NCI-H1417 treated with DMSO at 0.1 percent for 48 hours (cell line): ENCODE results near the gene DDT.
"Not testable (repeated sequence)": the region's sequence is repeated elsewhere in the genome, so short reads cannot be mapped to it uniquely, and the experiment has no call there.

Experiments
- DNase-seq: peaks from one replicate; lab custom pipeline; 2025; lab: John Stamatoyannopoulos, UW

The DDT gene

DNA sequence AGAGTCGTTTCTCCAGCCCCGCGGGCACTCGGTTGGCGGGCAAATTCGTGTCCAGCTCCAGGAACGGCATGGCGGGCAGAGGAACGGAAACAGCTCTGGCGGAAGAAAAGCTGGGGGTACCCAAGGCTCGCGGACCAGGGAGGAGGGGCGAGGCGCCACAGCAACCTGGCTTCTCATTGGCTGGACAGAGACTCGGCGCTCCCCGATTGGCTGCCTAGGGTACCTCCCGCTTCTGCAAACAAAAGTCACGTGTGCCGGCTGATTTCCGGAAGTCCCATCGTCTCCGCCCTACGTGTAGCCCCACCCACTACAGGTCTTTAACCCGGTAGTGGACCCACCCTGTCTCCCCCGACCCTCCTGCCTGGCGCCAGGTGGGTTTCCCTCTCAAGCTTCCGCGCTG lies at the start of gene DDT:
TSS of gene DDT (minus strand) at position 97 of the 400 bp plus-strand sequence. CDS start at position 70, 27 bp downstream.
- not testable (repeated sequence) for DNase-seq

DNA sequence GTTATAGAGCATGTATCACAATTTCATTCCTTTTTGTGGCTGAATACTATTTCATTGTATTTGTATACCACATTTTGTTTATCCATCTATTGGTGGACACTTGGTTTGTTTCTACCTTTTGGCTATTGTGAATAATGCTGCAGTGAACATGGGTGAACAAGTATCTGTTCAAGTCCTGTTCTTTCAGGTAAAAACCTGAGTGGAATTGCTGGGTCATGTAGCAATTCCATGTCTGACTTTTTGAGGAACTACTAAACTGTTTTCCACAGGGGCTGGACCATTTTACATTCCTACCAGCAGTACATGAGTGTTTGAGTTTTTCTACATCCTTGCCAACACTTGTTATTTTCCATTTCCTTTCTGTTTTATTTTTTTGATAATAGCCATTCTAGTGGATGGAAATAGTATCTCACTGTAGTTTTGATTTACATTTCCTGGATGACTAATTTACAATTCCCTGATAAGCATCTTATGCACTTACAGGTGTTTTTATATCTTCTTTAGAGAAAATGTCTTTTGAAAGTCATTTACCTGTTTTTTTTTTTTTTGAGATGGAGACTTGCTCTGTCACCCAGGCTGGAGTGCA lies 49.1 kb upstream of the DDT start:
- no peak for DNase-seq

DNA sequence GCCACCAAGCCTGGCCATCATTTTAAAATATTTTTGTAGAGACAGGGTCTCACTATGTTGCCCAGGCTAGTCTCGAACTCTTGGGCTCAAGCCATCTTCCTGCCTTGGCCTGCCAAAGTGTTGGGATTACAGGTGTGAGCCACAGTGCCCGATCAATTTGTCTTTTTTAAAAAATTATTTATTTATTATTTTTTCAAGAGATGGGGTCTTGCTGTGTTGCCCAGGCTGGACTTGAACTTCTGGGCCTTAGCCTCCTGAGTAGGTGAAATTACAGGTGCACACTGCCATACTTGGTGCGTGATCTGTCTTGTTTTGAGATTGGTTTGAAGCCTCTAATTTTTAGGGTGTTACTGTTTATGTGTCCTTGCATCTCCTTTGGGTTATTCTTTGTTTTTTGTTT lies 47.1 kb upstream of the DDT start:
- DNase-seq = no peak

DNA sequence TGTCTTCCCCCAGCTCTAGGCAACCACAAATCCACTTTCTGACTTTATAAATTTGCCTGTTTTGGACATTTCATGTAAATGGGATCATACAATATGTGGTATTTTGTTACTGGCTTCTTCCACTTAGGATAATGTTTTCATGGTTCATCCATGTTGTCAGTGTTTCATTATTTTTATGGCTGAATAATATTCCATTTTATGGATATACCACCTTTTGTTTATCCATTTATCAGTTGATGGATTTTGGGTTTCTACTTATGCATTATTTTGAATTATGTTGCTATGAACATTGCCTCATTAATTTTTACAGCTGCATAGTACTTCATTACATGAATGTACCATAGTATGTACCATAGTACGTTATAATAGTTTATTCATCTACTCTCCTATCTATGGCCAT lies 41.9 kb upstream of the DDT start:
- no peak for DNase-seq

DNA sequence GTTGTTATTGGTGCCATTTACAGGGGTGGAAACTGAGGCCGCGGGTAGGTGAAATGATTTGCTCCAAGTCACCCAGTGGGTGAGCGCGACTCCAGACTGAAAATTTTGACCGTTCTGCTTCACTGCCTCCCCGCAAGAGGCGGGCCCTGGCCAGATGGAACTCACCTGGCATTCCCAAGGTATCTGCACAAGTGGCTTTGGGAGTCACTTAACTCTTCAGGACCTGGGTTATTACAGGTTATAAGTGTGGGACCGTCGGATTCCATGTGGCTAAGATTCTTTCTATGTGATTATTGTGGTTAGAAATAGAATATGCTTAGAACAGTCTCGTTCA lies 37.5 kb upstream of the DDT start:
- DNase-seq = no peak

GRCh38 chr22:24010018-24010391 lies 35.8 kb upstream of the DDT start:
- DNase-seq = no peak

- no peak for DNase-seq
Observed at GRCh38 chr22:24009227-24010017, 35.2 kb upstream of the DDT start.

DNA sequence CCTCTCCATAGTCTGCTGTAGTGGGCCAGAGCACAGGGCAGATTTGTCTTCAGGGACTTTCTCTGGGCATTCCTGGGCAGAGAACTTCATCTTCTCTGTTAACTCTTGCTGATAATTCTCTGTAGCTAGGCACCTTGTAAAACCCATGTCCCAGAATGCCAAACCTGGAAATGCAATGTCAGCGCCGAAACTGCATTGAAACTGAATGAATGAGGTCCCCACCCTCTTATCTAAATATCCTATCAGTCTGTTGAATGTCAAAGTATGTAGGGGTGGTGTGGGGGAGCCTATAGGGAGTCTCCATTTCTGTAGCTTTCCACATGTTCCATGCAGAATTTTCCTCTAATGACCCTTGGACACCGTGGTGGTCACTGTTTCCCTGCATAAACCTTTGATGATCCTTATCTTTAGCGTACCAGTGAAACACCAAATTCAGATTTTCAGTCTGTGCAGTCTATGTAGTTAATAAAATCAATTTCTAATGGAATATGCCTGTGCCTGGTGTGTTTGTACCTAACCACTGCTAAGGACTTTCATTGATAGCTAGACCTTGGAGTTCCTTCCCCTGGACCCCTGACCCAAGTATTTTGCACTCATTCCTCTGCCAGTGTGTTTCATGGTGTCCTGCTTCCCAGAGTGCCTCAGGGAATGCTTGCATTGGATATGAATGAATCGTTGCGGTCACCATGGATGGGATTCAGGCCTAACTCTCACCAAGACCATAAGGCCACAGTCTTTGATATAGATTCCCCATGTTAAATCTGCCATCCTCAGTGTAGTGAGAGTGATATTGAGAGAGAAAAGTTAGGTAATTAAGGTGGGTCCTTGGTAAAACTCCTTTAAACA lies 34.4 kb upstream of the DDT start:
- no peak for DNase-seq

DNA sequence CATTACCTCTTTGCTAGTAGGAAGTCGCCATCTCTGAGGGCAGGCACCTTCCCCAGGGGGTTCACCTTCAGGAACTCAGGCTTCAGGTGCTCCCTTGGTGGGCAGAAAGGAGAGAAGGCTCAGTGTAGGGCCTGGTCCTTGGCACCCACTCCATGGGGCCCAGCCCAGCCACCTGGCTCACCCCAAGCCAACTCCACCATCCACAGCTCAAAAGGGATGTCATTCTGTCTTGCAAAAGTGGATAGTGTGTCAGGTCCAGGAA lies 33.7 kb upstream of the DDT start:
- DNase-seq = no peak

GRCh38 chr22:24007253-24008021 lies 33.2 kb upstream of the DDT start:
- DNase-seq = no peak

- no peak for DNase-seq
Observed at GRCh38 chr22:24006914-24007214, 32.6 kb upstream of the DDT start.

DNA sequence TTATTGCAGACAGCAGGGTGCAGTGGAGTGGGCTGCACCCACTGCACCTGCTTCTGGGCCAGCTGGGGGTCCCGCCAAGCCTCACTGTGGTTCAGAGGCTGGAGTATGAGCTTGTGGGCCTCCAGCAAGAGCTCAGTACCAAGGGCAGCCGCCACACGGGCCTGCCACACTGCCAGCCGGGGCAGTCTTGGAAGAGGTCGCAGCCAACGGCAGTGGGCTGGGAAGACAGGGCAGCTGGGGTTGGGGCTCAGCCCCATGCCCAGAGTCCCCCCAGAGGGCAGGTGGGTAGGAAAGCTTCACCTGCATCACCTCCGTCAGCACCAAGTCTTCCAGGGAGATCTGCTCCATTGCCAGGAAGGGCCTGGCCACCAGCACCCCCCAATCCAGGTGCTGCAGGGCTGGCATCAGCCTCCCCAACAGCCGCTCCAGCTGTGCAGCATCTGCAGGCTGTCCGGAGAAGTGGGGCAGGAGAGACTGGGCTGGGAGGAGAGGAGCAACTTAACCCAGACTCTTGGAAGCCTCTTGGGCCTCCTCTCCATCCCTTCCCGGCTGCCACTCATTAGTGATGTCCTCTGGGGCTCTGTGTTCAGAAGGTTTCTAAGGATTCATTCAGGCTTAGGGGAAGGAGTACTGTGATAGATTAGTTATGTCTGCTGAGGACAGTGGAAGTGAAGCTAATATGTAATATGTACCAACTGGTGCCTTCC lies 32.1 kb upstream of the DDT start:
- DNase-seq = no peak

GRCh38 chr22:24005201-24005600 lies 31.0 kb upstream of the DDT start, which contains the start of gene GSTT4:
Gene GSTT4, minus strand, starts transcription at chr22:24005453. Its CDS starts 97 bp downstream, at chr22:24005356.
- DNase-seq = no peak

- no peak for DNase-seq
Observed at GRCh38 chr22:24003887-24004286, 29.6 kb upstream of the DDT start.

DNA sequence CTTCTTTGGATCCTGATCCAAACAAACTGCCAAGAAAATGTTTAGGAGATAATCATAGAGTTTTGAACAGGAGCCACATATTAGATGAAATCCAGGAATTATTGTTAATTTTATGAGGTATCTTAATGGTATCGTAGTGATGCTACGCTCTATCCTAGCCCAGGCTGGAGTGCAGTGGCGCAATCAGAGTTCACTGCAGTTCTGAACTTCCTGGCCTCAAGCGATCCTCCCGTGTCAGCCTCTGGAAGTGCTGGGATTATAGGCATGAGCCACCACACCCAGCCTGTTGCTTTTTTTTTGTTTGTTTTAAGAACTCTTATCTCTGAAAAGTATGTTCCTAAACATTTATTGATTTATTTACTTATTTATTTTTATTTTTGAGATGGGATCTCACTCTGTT lies 28.6 kb upstream of the DDT start:
- no peak for DNase-seq

DNA sequence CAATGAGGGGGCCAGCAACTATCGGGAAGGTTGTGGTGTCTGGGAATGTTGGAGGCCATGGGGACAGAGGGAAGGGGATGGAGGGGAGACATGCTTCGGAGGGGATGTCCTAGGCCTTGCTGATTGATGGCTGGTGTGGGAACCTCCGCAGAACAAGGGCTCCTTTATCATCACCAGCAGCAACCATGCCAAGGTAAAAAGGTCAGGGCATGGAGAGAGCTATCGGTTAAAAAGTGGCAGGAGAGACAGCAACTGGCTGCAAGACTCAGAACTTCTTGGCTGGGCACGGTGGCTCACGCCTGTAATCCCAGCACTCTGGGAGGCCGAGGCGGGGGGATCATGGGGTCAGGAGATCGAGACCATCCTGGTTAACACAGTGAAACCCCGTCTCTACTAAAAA lies 28.0 kb upstream of the DDT start:
- DNase-seq = no peak

DNA sequence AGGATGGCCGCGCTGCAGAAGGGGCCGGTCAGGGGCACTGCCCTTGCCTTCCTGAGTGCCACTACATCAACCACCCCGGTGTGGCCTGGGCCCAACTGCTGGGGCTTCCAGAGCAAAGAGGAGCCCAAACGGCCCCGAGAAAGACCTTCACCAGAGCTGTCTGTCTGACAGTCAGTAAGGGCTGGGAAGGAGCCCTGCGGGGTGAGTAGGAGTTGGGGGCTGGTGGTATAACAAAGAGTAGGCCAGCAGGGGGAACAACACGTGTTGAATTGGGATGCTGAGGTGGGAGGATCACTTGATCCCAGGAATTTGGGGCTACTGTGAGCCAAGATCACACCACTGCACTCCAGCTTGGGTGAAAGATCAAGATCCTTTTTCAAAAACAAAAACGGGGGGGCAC lies 27.1 kb upstream of the DDT start:
- no peak for DNase-seq

GRCh38 chr22:23999779-24000178 lies 25.5 kb upstream of the DDT start:
- DNase-seq = not testable (repeated sequence)

DNA sequence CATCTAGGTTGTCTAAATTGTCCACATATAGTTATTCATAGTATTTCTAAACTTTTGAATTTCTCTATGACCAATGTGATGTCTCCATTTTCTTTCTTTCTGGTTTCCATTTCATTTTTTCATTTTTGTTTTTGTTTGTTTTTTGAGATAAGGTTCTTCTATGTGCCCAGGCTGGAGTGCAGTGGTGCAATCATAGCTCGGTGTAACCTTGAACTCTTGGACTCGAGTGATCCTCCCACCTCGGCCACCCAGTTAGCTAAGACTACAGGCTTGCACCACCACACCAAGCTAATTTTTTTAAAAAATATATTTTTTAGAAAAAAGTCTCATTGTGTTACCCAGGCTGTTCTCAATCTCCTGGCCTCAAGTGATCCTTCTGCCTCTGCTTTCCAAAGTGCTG lies 22.9 kb upstream of the DDT start:
- DNase-seq = no peak

GRCh38 chr22:23993581-23994177 lies 19.4 kb upstream of the DDT start:
- DNase-seq = not testable (repeated sequence)

GRCh38 chr22:23993080-23993479 lies 18.8 kb upstream of the DDT start:
- not testable (repeated sequence) for DNase-seq
